ENCODE data around the gene INAFM1. TPM values are rescaled to one million over a fixed set of nuclear protein-coding genes. Genes with fewer than 3 reads are reported as not detected.

The INAFM1 gene
- total and polyA plus RNA-seq, 9 of the 15 experiments (the other 6 are each of a cell fraction or from before 2014, with no cell fraction given), result 0.71 to 30.9 (median 3.1) TPM

GRCh38 chr19:47228168-47228936 is 46.3 kb upstream of the INAFM1 start (continued):
- TF ChIP-seq RERE (CRISPR knock-in tag; IDR thresholded peaks at IDR 0.05; ENCODE audit: borderline replicate concordance) (no peak), MCM2 (IDR thresholded peaks at IDR 0.05; ENCODE audit: low read depth) (no peak), AFF1 (IDR thresholded peaks at IDR 0.05; ENCODE audit: low read depth in 1 of 2, partially characterized antibody in 2 of 2) (peak in 1 of 2 experiments; percentile 13), TOE1 (IDR thresholded peaks at IDR 0.05; ENCODE audit: borderline replicate concordance) (no peak), TOE1 (CRISPR knock-in tag; IDR thresholded peaks at IDR 0.05; ENCODE audit: borderline replicate concordance, low read depth) (peak; percentile 85; the same call in 1 of the 2 replicates), ZNF282 (CRISPR knock-in tag; IDR thresholded peaks at IDR 0.05) (no peak), HDAC6 (IDR thresholded peaks at IDR 0.05; ENCODE audit: low read depth, low read length) (no peak), SUPT5H (IDR thresholded peaks at IDR 0.05) (peak; percentile 42; the same call in 1 of the 2 replicates), HNRNPH1 (optimal IDR thresholded peaks at IDR 0.05; ENCODE audit: low read depth, low read length) (no peak), ZBTB7A (IDR thresholded peaks at IDR 0.05; ENCODE audit: borderline replicate concordance, control insufficient read depth, low read depth, low read length) (no peak; the same call in 1 of the 2 replicates), ZNF134 (CRISPR knock-in tag; conservative IDR thresholded peaks at IDR 0.05) (no peak), UBTF (IDR thresholded peaks at IDR 0.05; ENCODE audit: borderline replicate concordance in 1 of 2, low read depth in 2 of 2, low read length in 2 of 2) (peak; percentile 36 to 62; a peak in 2 of 4 replicates), CHD1 (IDR thresholded peaks at IDR 0.05; ENCODE audit: low read length) (no peak)

Measured in K562 (cell line).